NT2/D1 (cell line): ENCODE data around the gene CAAP1.

ENCODE experiments used
- DNase-seq: peaks from one replicate; pipeline ENCODE4 v3.0.0-alpha.2; 2011; ENCODE audit warnings: low read depth, low spot score
- H3K27me3 ChIP-seq: 2 replicates; pipeline ENCODE4 v1.6.0; 2011; ENCODE audit warnings: mild to moderate bottlenecking; ENCODE audit not compliant: insufficient read length, insufficient read depth
- H3K36me3 ChIP-seq: 2 replicates; pipeline ENCODE4 v1.6.1; 2011; ENCODE audit warnings: mild to moderate bottlenecking, low read length, mixed read lengths; ENCODE audit not compliant: insufficient read depth, insufficient read length
- H3K4me1 ChIP-seq: 2 replicates; pipeline ENCODE4 v1.5.1; 2011; ENCODE audit not compliant: insufficient read depth, insufficient read length
- H3K4me3 ChIP-seq: 2 replicates; pipeline ENCODE4 v1.5.1; 2011; ENCODE audit warnings: low read depth; ENCODE audit not compliant: insufficient read length
- H3K9ac ChIP-seq: 2 replicates; pipeline ENCODE4 v1.6.0; 2011; ENCODE audit warnings: low read depth; ENCODE audit not compliant: insufficient read length
- H3K9me3 ChIP-seq: 2 replicates; pipeline ENCODE4 v1.5.1; 2011; ENCODE audit warnings: mild to moderate bottlenecking, low read length; ENCODE audit not compliant: insufficient read depth
- SUZ12 ChIP-seq: IDR thresholded peaks from 2 replicates; pipeline ENCODE4 v1.6.1; 2011; ENCODE audit not compliant: insufficient read length, insufficient read depth; ENCODE audit errors: extremely low read depth
- YY1 ChIP-seq: IDR thresholded peaks from 2 replicates; pipeline ENCODE4 v1.6.1; 2011; ENCODE audit not compliant: insufficient read length, insufficient read depth
- ZNF274 ChIP-seq: IDR thresholded peaks from 2 replicates; pipeline ENCODE4 v1.6.1; 2011; ENCODE audit warnings: mild to moderate bottlenecking, low read depth, low read length

Gene CAAP1

GRCh38 chr9:26892251-26893029, at the start of gene CAAP1:
Gene CAAP1 (minus strand): TSS chr9:26892802. CDS start chr9:26892715, 87 bp downstream.
- Histone ChIP-seq H3K4me1 (no peaks in the 10 kb centered on the region), H3K4me3 (peak within 1 kb of the TSS; percentile 94), H3K9ac (peak within 1 kb of the TSS; percentile 89), H3K9me3 (peaks cover 11% of the 10 kb centered on the region; the same call in 1 of the 2 replicates), H3K36me3 (peaks cover 2% of the 10 kb centered on the region), H3K27me3 (no peaks in the 10 kb centered on the region)
- TF ChIP-seq SUZ12 = no peak
- no peak for TF ChIP-seq YY1
- TF ChIP-seq ZNF274 = no peak
- peak; percentile 87 for DNase-seq

- no peak overlapping the region for H3K9ac ChIP-seq
- H3K9me3 ChIP-seq = peaks cover 9% of the 10 kb centered on the region; the same call in 1 of the 2 replicates
- H3K36me3 ChIP-seq = peaks cover 23% of the 10 kb centered on the region
- DNase-seq = no peak
- no peaks in the 10 kb centered on the region for H3K27me3 ChIP-seq
- TF ChIP-seq ZNF274 = no peak
- TF ChIP-seq SUZ12 = no peak
- no peak for TF ChIP-seq YY1
- H3K4me1 ChIP-seq = peaks cover 3% of the 10 kb centered on the region
- H3K4me3 ChIP-seq = no peak overlapping the region
These were observed 48.2 kb upstream of the CAAP1 start for GRCh38 chr9:26940779-26941178.

- Histone ChIP-seq H3K36me3 (peaks cover 23% of the 10 kb centered on the region), H3K27me3 (no peaks in the 10 kb centered on the region), H3K4me3 (no peak overlapping the region), H3K9me3 (peaks cover 9% of the 10 kb centered on the region; the same call in 1 of the 2 replicates), H3K4me1 (peaks cover 3% of the 10 kb centered on the region), H3K9ac (no peak overlapping the region)
- no peak for DNase-seq
- TF ChIP-seq ZNF274 (no peak), SUZ12 (no peak), YY1 (no peak)
These were observed 47.5 kb upstream of the CAAP1 start for GRCh38 chr9:26939955-26940711.

GRCh38 chr9:26937816-26938371, 45.3 kb upstream of the CAAP1 start:
- no peak for DNase-seq
- Histone ChIP-seq H3K4me3 (no peak overlapping the region), H3K27me3 (no peaks in the 10 kb centered on the region), H3K4me1 (peaks cover 3% of the 10 kb centered on the region), H3K36me3 (peaks cover 21% of the 10 kb centered on the region), H3K9ac (no peak overlapping the region), H3K9me3 (peaks cover 9% of the 10 kb centered on the region; the same call in 1 of the 2 replicates)
- TF ChIP-seq ZNF274 (no peak), SUZ12 (no peak), YY1 (no peak)

GRCh38 chr9:26935847-26936246, 43.2 kb upstream of the CAAP1 start:
- TF ChIP-seq ZNF274 (no peak), YY1 (no peak), SUZ12 (no peak)
- peaks cover 9% of the 10 kb centered on the region; the same call in 1 of the 2 replicates for H3K9me3 ChIP-seq
- DNase-seq = no peak
- peaks cover 3% of the 10 kb centered on the region for H3K4me1 ChIP-seq
- no peaks in the 10 kb centered on the region for H3K27me3 ChIP-seq
- H3K4me3 ChIP-seq = no peak overlapping the region
- H3K9ac ChIP-seq = no peak overlapping the region
- peaks cover 23% of the 10 kb centered on the region for H3K36me3 ChIP-seq

- H3K4me3 ChIP-seq = no peak overlapping the region
- TF ChIP-seq YY1 (no peak), ZNF274 (no peak), SUZ12 (no peak)
- H3K9ac ChIP-seq = no peak overlapping the region
These were observed 36.4 kb upstream of the CAAP1 start for GRCh38 chr9:26928902-26929495.

More at GRCh38 chr9:26928902-26929495, 36.4 kb upstream of the CAAP1 start:
- H3K36me3 ChIP-seq = peaks cover 67% of the 10 kb centered on the region
- no peaks in the 10 kb centered on the region for H3K27me3 ChIP-seq
- DNase-seq = no peak
- H3K9me3 ChIP-seq = no peaks in the 10 kb centered on the region
- no peaks in the 10 kb centered on the region for H3K4me1 ChIP-seq
